IMR-90 (cell line): ENCODE results near the gene ZGLP1. TPM values are rescaled to one million over a fixed set of nuclear protein-coding genes. Genes with fewer than 3 reads are reported as not detected.
A peak's percentile ranks its signal among the peaks of the same experiment; 100 is the strongest.

Source experiments
- ATAC-seq: fragments of 200-7000 bp; cut with Tn5 transposase; 2 replicates; pipeline ENCODE4 v1.9.1; 2020; ENCODE audit warnings: low read depth, mild to moderate bottlenecking, moderate library complexity
- BruUV-seq: library from RNA; stranded (reverse); fragments of 400-500 nt; replicated peaks from 2 replicates; lab custom pipeline; 2021; lab: Mats Ljungman, UMichigan
- CTCF ChIA-PET: fragments of 300-600 bp; formaldehyde crosslinking; extraction: SDS; loops from one replicate; lab custom pipeline; 2021; ENCODE audit warnings: antibody characterized with exemption; lab: Yijun Ruan, JAX
- POLR2A ChIA-PET: fragments of 300-600 bp; sonication (Branson Sonifier 250); formaldehyde crosslinking; loops from one replicate; lab custom pipeline; 2022; ENCODE audit warnings: antibody characterized with exemption; ENCODE audit not compliant: unreplicated experiment; lab: Charles Lee
- DNase-seq: peaks from one replicate; pipeline ENCODE4 v3.0.0; 2013
- H2AFZ ChIP-seq: replicated peaks from 2 replicates; pipeline ENCODE3; 2013; ENCODE audit warnings: low read length, mild to moderate bottlenecking; ENCODE audit not compliant: poor library complexity
- H2AK5ac ChIP-seq: 2 replicates; pipeline ENCODE4 v1.6.1; 2013; ENCODE audit warnings: low read depth, low read length, inconsistent platforms
- H2AK9ac ChIP-seq: replicated peaks from 2 replicates; pipeline ENCODE3; 2013; ENCODE audit warnings: mild to moderate bottlenecking, low read depth, low read length, moderate library complexity; ENCODE audit not compliant: poor library complexity
- H2BK120ac ChIP-seq: 2 replicates; pipeline ENCODE4 v1.6.1; 2013; ENCODE audit warnings: low read depth, low read length, inconsistent platforms
- H2BK15ac ChIP-seq: 3 replicates; pipeline ENCODE4 v1.6.1; 2013; ENCODE audit warnings: low read depth, low read length, inconsistent platforms
- H2BK20ac ChIP-seq: 2 replicates; pipeline ENCODE4 v1.6.1; 2013; ENCODE audit warnings: low read depth, mild to moderate bottlenecking, inconsistent platforms, low read length, moderate library complexity
- H2BK5ac ChIP-seq: 2 replicates; pipeline ENCODE4 v1.6.1; 2013; ENCODE audit warnings: mild to moderate bottlenecking, low read depth, low read length, inconsistent platforms; ENCODE audit not compliant: poor library complexity, severe bottlenecking
- H3K14ac ChIP-seq: replicated peaks from 2 replicates; pipeline ENCODE4 v1.6.1; 2013; ENCODE audit warnings: low read depth, low read length, inconsistent platforms
- H3K18ac ChIP-seq: 2 replicates; pipeline ENCODE4 v1.6.1; 2013; ENCODE audit warnings: low read depth, low read length, control low read depth
- H3K23ac ChIP-seq: 2 replicates; pipeline ENCODE4 v1.6.1; 2013; ENCODE audit warnings: low read depth, low read length, inconsistent platforms
- H3K27ac ChIP-seq: 2 replicates; pipeline ENCODE4 v1.5.1; 2013; ENCODE audit warnings: mild to moderate bottlenecking, control low read depth, low read length; ENCODE audit not compliant: insufficient read depth
- H3K27me3 ChIP-seq: 2 replicates; pipeline ENCODE4 v1.6.1; 2013; ENCODE audit warnings: low read length; ENCODE audit not compliant: control insufficient read depth, insufficient read depth
- H3K36me3 ChIP-seq: 2 replicates; pipeline ENCODE4 v1.6.1; 2013; ENCODE audit warnings: low read length, mixed read lengths; ENCODE audit not compliant: control insufficient read depth, insufficient read depth
- H3K4ac ChIP-seq: 2 replicates; pipeline ENCODE4 v1.6.1; 2013; ENCODE audit warnings: low read depth, low read length, inconsistent platforms
- H3K4me1 ChIP-seq: 2 replicates; pipeline ENCODE4 v1.6.1; 2013; ENCODE audit warnings: low read length, mixed read lengths; ENCODE audit not compliant: control insufficient read depth, insufficient read depth
- H3K4me2 ChIP-seq: 2 replicates; pipeline ENCODE4 v1.6.1; 2013; ENCODE audit warnings: low read depth, mild to moderate bottlenecking, control low read depth, low read length, moderate library complexity
- H3K4me3 ChIP-seq: 2 replicates; pipeline ENCODE4 v1.5.1; 2013; ENCODE audit warnings: low read depth, mild to moderate bottlenecking, control low read depth, low read length, moderate library complexity; ENCODE audit not compliant: insufficient read depth
- H3K56ac ChIP-seq: 2 replicates; pipeline ENCODE4 v1.6.1; 2013; ENCODE audit warnings: low read length, inconsistent platforms; ENCODE audit not compliant: insufficient read depth; ENCODE audit errors: extremely low read depth
- H3K79me1 ChIP-seq, 2 experiments: 2 replicates each; pipeline ENCODE4 v1.6.1; 2013; ENCODE audit warnings: low read length in 2 of 2, inconsistent platforms in 1 of 2, low read depth in 1 of 2
- H3K9ac ChIP-seq: 2 replicates; pipeline ENCODE4 v1.6.1; 2013; ENCODE audit warnings: low read depth, low read length, control low read depth
- H3K9me1 ChIP-seq: 2 replicates; pipeline ENCODE4 v1.6.1; 2013; ENCODE audit warnings: low read length, inconsistent platforms; ENCODE audit not compliant: insufficient read depth
- H3K9me3 ChIP-seq: 2 replicates; pipeline ENCODE4 v1.6.1; 2013; ENCODE audit warnings: low read length; ENCODE audit not compliant: control insufficient read depth, insufficient read depth
- H4K20me1 ChIP-seq: 2 replicates; pipeline ENCODE4 v1.6.1; 2013; ENCODE audit warnings: low read length, inconsistent platforms; ENCODE audit not compliant: insufficient read depth
- H4K5ac ChIP-seq: 2 replicates; pipeline ENCODE4 v1.6.1; 2013; ENCODE audit warnings: mild to moderate bottlenecking, low read depth, low read length, control low read depth
- H4K8ac ChIP-seq, 2 experiments: 2 replicates each; pipeline ENCODE4 v1.6.1; 2013; ENCODE audit warnings: low read depth in 2 of 2, low read length in 2 of 2, control low read depth in 1 of 2, inconsistent platforms in 1 of 2
- H4K91ac ChIP-seq: 2 replicates; pipeline ENCODE4 v1.6.1; 2013; ENCODE audit warnings: low read depth, low read length, inconsistent platforms; ENCODE audit not compliant: insufficient read depth
- BHLHE40 ChIP-seq: fragments of 150-350 bp; IDR thresholded peaks from 2 replicates; pipeline ENCODE4 v1.6.1; 2016; ENCODE audit warnings: mild to moderate bottlenecking, low read depth, low read length
- CEBPB ChIP-seq: IDR thresholded peaks from 2 replicates; pipeline ENCODE4 v1.6.1; 2012; ENCODE audit warnings: low read depth, low read length, improper control_type of control experiment
- CHD1 ChIP-seq: IDR thresholded peaks from 2 replicates; pipeline ENCODE4 v1.6.1; 2012; ENCODE audit warnings: low read depth, low read length, improper control_type of control experiment
- FOS ChIP-seq: fragments of 150-350 bp; IDR thresholded peaks from 2 replicates; pipeline ENCODE4 v1.6.1; 2016; ENCODE audit warnings: low read depth, low read length
- MAFK ChIP-seq: IDR thresholded peaks from 2 replicates; pipeline ENCODE4 v1.6.1; 2012; ENCODE audit warnings: low read depth, low read length, improper control_type of control experiment
- MAZ ChIP-seq: IDR thresholded peaks from 2 replicates; pipeline ENCODE4 v1.6.1; 2012; ENCODE audit warnings: low read depth, mild to moderate bottlenecking, low read length, improper control_type of control experiment, moderate library complexity, borderline replicate concordance
- MXI1 ChIP-seq: IDR thresholded peaks from 2 replicates; pipeline ENCODE4 v1.6.1; 2012; ENCODE audit warnings: low read depth, mild to moderate bottlenecking, low read length, moderate library complexity, borderline replicate concordance
- NFE2L2 ChIP-seq: fragments of 150-350 bp; IDR thresholded peaks from 2 replicates; pipeline ENCODE4 v1.6.1; 2016; ENCODE audit warnings: low read depth, mild to moderate bottlenecking, low read length
- POLR2A ChIP-seq: IDR thresholded peaks from 2 replicates; pipeline ENCODE4 v1.6.1; 2012; ENCODE audit warnings: mild to moderate bottlenecking, low read depth, low read length
- RAD21 ChIP-seq: IDR thresholded peaks from 2 replicates; pipeline ENCODE4 v1.6.1; 2012; ENCODE audit warnings: low read length, improper control_type of control experiment
- RCOR1 ChIP-seq: IDR thresholded peaks from 2 replicates; pipeline ENCODE4 v1.6.1; 2012; ENCODE audit warnings: mild to moderate bottlenecking, low read length, improper control_type of control experiment; ENCODE audit not compliant: insufficient replicate concordance
- RFX5 ChIP-seq: IDR thresholded peaks from 2 replicates; pipeline ENCODE4 v1.8.0; 2012; ENCODE audit warnings: low read depth, mild to moderate bottlenecking, low read length, moderate library complexity
- SMC3 ChIP-seq: fragments of 150-350 bp; IDR thresholded peaks from 2 replicates; pipeline ENCODE4 v1.6.1; 2016; ENCODE audit warnings: low read depth, mild to moderate bottlenecking, antibody characterized with exemption, low read length, moderate library complexity
- WGBS, 2 experiments: methylation state at CpG; one replicate each; pipeline versions ENCODE4 v1.1.5 to v1.1.7; 2013; ENCODE audit warnings: missing lambda C conversion rate in 2 of 2; ENCODE audit not compliant: insufficient read length in 1 of 2; ENCODE audit errors: extremely low coverage in 2 of 2; 5-methylcytosine and 5-hydroxymethylcytosine counted together
- dilution Hi-C: fragments of 300-500 bp; cut with HindIII; formaldehyde crosslinking; loops from one replicate; pipeline ENCODE4 v1.14.3; 2018; ENCODE audit warnings: low sequenced_read_pairs; ENCODE audit not compliant: unreplicated experiment
- in situ Hi-C: fragments of 300-500 bp; cut with MboI; formaldehyde crosslinking; loops from 3 replicates; pipeline ENCODE4 v1.14.3; 2019; ENCODE audit warnings: low sequenced_read_pairs, inconsistent platforms, mixed read lengths
- intact Hi-C: fragments of 100-400 bp; cut with micrococcal nuclease; formaldehyde crosslinking; loops from 2 replicates; pipeline ENCODE4 v1.10.0; 2022
- polyA plus RNA-seq, 3 experiments: library from polyadenylated mRNA; depleted of rRNA; stranded (reverse); fragments of >200 nt; gene quantifications; 2 replicates each; pipeline ENCODE4 v1.2.3, GENCODE V29; 2012; ENCODE audit warnings: low replicate concordance in 1 of 3
- total RNA-seq: library from RNA; depleted of rRNA; stranded (reverse); fragments of >200 nt; gene quantifications from 2 replicates; pipeline ENCODE4 v1.2.3, GENCODE V29; 2012
- TF ChIP-seq, protein P1 (sequence below): fragments of 150-350 bp; IDR thresholded peaks from 2 replicates; pipeline ENCODE4 v1.6.1; 2016; ENCODE audit warnings: low read depth, mild to moderate bottlenecking, low read length, moderate library complexity, borderline replicate concordance
- TF ChIP-seq, protein P2 (sequence below): fragments of 150-350 bp; IDR thresholded peaks from 2 replicates; pipeline ENCODE4 v1.6.1; 2017; ENCODE audit warnings: mild to moderate bottlenecking, antibody characterized with exemption, low read length, low read depth

Gene ZGLP1
- total and polyA plus RNA-seq, 2 of the 4 experiments (the other 2 are of a cell fraction): 0.54 to 3.1 TPM

DNA sequence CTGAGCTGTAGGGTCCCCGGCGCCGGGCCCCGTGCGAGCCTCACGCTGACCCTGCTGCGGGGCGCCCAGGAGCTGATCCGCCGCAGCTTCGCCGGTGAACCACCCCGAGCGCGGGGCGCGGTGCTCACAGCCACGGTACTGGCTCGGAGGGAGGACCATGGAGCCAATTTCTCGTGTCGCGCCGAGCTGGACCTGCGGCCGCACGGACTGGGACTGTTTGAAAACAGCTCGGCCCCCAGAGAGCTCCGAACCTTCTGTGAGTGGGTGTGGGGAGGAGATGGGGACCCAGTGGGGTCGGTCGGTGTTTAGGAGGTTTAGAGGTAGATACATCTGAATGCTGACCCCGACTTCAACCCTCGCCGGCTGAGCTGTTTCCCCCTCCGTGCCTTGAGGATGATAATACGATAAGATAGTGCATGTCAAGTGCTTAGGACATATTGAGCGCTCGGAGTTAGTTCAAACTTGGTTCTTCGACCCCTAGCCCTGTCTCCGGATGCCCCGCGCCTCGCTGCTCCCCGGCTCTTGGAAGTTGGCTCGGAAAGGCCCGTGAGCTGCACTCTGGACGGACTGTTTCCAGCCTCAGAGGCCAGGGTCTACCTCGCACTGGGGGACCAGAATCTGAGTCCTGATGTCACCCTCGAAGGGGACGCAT, 17.9 kb downstream of the ZGLP1 start:
- H2BK5ac ChIP-seq: peak overlapping the region; percentile 22
- peak overlapping the region; percentile 92 for H2AFZ ChIP-seq
- no peak overlapping the region for H3K56ac ChIP-seq
- H3K23ac ChIP-seq: peak overlapping the region; percentile 44; the same call in 1 of the 2 replicates
- no peak overlapping the region for H2BK20ac ChIP-seq
- in situ Hi-C loops (no loop called here), dilution Hi-C loops (no loop called here), intact Hi-C loops (no loop called here)
- H3K9me1 ChIP-seq: peaks cover 8% of the 10 kb centered on the region
- H3K14ac ChIP-seq: peak overlapping the region; percentile 47
- H3K4me1 ChIP-seq: peaks cover 21% of the 10 kb centered on the region
- POLR2A ChIA-PET: interaction anchor here (0.6 to 1.6 kb wide), 3 partner anchors 17 to 82 kb away, joined by 3 to 8 read pairs (median 4); partner anchors contain the start of gene ICAM1
- CTCF ChIA-PET: interaction anchor here (0.7 to 1.1 kb wide), 2 partner anchors 22 to 80 kb away, joined by 3 to 4 read pairs; no protein-coding TSS in a partner anchor
- peak overlapping the region; percentile 17; the same call in 1 of the 2 replicates for H4K91ac ChIP-seq
- H2AK9ac ChIP-seq: peak overlapping the region; percentile 82
- peak overlapping the region; percentile 91 for H2AK5ac ChIP-seq
- peak overlapping the region; percentile 18; the same call in 1 of the 2 replicates for H3K27ac ChIP-seq
- H3K4me3 ChIP-seq: peak overlapping the region; percentile 77
- H4K20me1 ChIP-seq: peaks cover 6% of the 10 kb centered on the region
- ATAC-seq (peak; percentile 2), DNase-seq (peak; percentile 10)
- peak overlapping the region; percentile 29 for H3K9ac ChIP-seq
- H4K8ac ChIP-seq: peak overlapping the region; percentile 34 to 59; a peak in 2 of 4 replicates
- no peaks in the 10 kb centered on the region; the same call in 1 of the 2 replicates for H3K27me3 ChIP-seq
- WGBS, 2 experiments: 3% methylated on average over 30 of the region's 49 CpGs; no CpG with 5 or more reads in 1 of the 2 experiments
- BruUV-seq: no TSS peak
- peak overlapping the region; percentile 31; the same call in 1 of the 3 replicates for H2BK15ac ChIP-seq
- peaks cover 14% of the 10 kb centered on the region; the same call in 1 of the 2 replicates for H3K36me3 ChIP-seq
- H3K4ac ChIP-seq: peak overlapping the region; percentile 32
- H3K4me2 ChIP-seq: peak overlapping the region; percentile 96
- peaks cover 0 to 4% of the 10 kb centered on the region in 2 experiments; a peak in 1 of 4 replicates for H3K79me1 ChIP-seq
- H2BK120ac ChIP-seq: no peak overlapping the region
- peak overlapping the region; percentile 88 for H4K5ac ChIP-seq
- H3K9me3 ChIP-seq: no peaks in the 10 kb centered on the region
- peak overlapping the region; percentile 61 for H3K18ac ChIP-seq
- TF ChIP-seq, protein P1, sequence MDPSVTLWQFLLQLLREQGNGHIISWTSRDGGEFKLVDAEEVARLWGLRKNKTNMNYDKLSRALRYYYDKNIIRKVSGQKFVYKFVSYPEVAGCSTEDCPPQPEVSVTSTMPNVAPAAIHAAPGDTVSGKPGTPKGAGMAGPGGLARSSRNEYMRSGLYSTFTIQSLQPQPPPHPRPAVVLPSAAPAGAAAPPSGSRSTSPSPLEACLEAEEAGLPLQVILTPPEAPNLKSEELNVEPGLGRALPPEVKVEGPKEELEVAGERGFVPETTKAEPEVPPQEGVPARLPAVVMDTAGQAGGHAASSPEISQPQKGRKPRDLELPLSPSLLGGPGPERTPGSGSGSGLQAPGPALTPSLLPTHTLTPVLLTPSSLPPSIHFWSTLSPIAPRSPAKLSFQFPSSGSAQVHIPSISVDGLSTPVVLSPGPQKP: no peak
- TF ChIP-seq FOS (no peak), RCOR1 (no peak), RFX5 (no peak), MAZ (no peak), CHD1 (no peak), POLR2A (no peak), MXI1 (no peak), MAFK (no peak), CEBPB (no peak), NFE2L2 (no peak), RAD21 (no peak), SMC3 (no peak), BHLHE40 (no peak)
- TF ChIP-seq, protein P2, sequence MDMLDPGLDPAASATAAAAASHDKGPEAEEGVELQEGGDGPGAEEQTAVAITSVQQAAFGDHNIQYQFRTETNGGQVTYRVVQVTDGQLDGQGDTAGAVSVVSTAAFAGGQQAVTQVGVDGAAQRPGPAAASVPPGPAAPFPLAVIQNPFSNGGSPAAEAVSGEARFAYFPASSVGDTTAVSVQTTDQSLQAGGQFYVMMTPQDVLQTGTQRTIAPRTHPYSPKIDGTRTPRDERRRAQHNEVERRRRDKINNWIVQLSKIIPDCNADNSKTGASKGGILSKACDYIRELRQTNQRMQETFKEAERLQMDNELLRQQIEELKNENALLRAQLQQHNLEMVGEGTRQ: no peak
